Measurements from ENCODE around the gene IPO11.
"Not testable (repeated sequence)": the region's sequence is repeated elsewhere in the genome, so short reads cannot be mapped to it uniquely, and the experiment has no call there.

The IPO11 gene

GRCh38 chr5:62513085-62513484, 100.5 kb downstream of the IPO11 start:
- not testable (repeated sequence) for H3K9me3 ChIP-seq (ENCODE audit: control insufficient read depth, insufficient read depth, low read length); H3K9ac ChIP-seq (ENCODE audit: low read depth, low read length); H3K4me1 ChIP-seq (ENCODE audit: insufficient read depth, low read length); H3K36me3 ChIP-seq (ENCODE audit: insufficient read depth, low read length)

GRCh38 chr5:62514510-62515119, 102.1 kb downstream of the IPO11 start:
- Histone ChIP-seq H3K9me3 (ENCODE audit: control insufficient read depth, insufficient read depth, low read length) (no peaks in the 10 kb centered on the region), H3K36me3 (ENCODE audit: insufficient read depth, low read length) (peaks cover 4% of the 10 kb centered on the region; the same call in 1 of the 2 replicates), H3K9ac (ENCODE audit: low read depth, low read length) (no peak overlapping the region), H3K4me1 (ENCODE audit: insufficient read depth, low read length) (no peaks in the 10 kb centered on the region)

GRCh38 chr5:62520812-62521211, 108.2 kb downstream of the IPO11 start:
- H3K9ac ChIP-seq (ENCODE audit: low read depth, low read length); H3K36me3 ChIP-seq (ENCODE audit: insufficient read depth, low read length); H3K9me3 ChIP-seq (ENCODE audit: control insufficient read depth, insufficient read depth, low read length): not testable (repeated sequence)
- H3K4me1 ChIP-seq (ENCODE audit: insufficient read depth, low read length) = peaks cover 14% of the 10 kb centered on the region

GRCh38 chr5:62521319-62521718, 108.8 kb downstream of the IPO11 start:
- H3K36me3 ChIP-seq (ENCODE audit: insufficient read depth, low read length) = peaks cover 4% of the 10 kb centered on the region; the same call in 1 of the 2 replicates

GRCh38 chr5:62522811-62523210, 110.2 kb downstream of the IPO11 start:
- no peaks in the 10 kb centered on the region for H3K9me3 ChIP-seq (ENCODE audit: control insufficient read depth, insufficient read depth, low read length)
- no peak overlapping the region; the same call in 1 of the 2 replicates for H3K9ac ChIP-seq (ENCODE audit: low read depth, low read length)
- H3K4me1 ChIP-seq (ENCODE audit: insufficient read depth, low read length) = peaks cover 14% of the 10 kb centered on the region

More at GRCh38 chr5:62521319-62521718, 108.8 kb downstream of the IPO11 start:
- H3K9ac ChIP-seq (ENCODE audit: low read depth, low read length) = no peak overlapping the region
- H3K4me1 ChIP-seq (ENCODE audit: insufficient read depth, low read length) = peaks cover 14% of the 10 kb centered on the region
- no peaks in the 10 kb centered on the region for H3K9me3 ChIP-seq (ENCODE audit: control insufficient read depth, insufficient read depth, low read length)

GRCh38 chr5:62533597-62533996, 121.0 kb downstream of the IPO11 start:
- Histone ChIP-seq H3K9me3 (ENCODE audit: control insufficient read depth, insufficient read depth, low read length) (no peaks in the 10 kb centered on the region), H3K4me1 (ENCODE audit: insufficient read depth, low read length) (no peaks in the 10 kb centered on the region), H3K36me3 (ENCODE audit: insufficient read depth, low read length) (no peaks in the 10 kb centered on the region), H3K9ac (ENCODE audit: low read depth, low read length) (no peak overlapping the region)

More at GRCh38 chr5:62522811-62523210, 110.2 kb downstream of the IPO11 start:
- peaks cover 4% of the 10 kb centered on the region; the same call in 1 of the 2 replicates for H3K36me3 ChIP-seq (ENCODE audit: insufficient read depth, low read length)

- H3K9me3 ChIP-seq (ENCODE audit: control insufficient read depth, insufficient read depth, low read length) = no peaks in the 10 kb centered on the region
- H3K36me3 ChIP-seq (ENCODE audit: insufficient read depth, low read length) = no peaks in the 10 kb centered on the region
Observed at GRCh38 chr5:62534461-62535236, 122.1 kb downstream of the IPO11 start.

GRCh38 chr5:62536232-62536631, 123.7 kb downstream of the IPO11 start:
- Histone ChIP-seq H3K9ac (ENCODE audit: low read depth, low read length) (no peak overlapping the region), H3K9me3 (ENCODE audit: control insufficient read depth, insufficient read depth, low read length) (no peaks in the 10 kb centered on the region), H3K36me3 (ENCODE audit: insufficient read depth, low read length) (no peaks in the 10 kb centered on the region), H3K4me1 (ENCODE audit: insufficient read depth, low read length) (no peaks in the 10 kb centered on the region)

More at GRCh38 chr5:62534461-62535236, 122.1 kb downstream of the IPO11 start:
- no peaks in the 10 kb centered on the region for H3K4me1 ChIP-seq (ENCODE audit: insufficient read depth, low read length)
- no peak overlapping the region for H3K9ac ChIP-seq (ENCODE audit: low read depth, low read length)

GRCh38 chr5:62536783-62537182, 124.2 kb downstream of the IPO11 start:
- H3K4me1 ChIP-seq (ENCODE audit: insufficient read depth, low read length) = no peaks in the 10 kb centered on the region
- H3K36me3 ChIP-seq (ENCODE audit: insufficient read depth, low read length) = no peaks in the 10 kb centered on the region
- no peaks in the 10 kb centered on the region for H3K9me3 ChIP-seq (ENCODE audit: control insufficient read depth, insufficient read depth, low read length)
- no peak overlapping the region for H3K9ac ChIP-seq (ENCODE audit: low read depth, low read length)

GRCh38 chr5:62538017-62538942, 125.7 kb downstream of the IPO11 start:
- no peaks in the 10 kb centered on the region for H3K4me1 ChIP-seq (ENCODE audit: insufficient read depth, low read length)
- no peaks in the 10 kb centered on the region for H3K9me3 ChIP-seq (ENCODE audit: control insufficient read depth, insufficient read depth, low read length)
- H3K9ac ChIP-seq (ENCODE audit: low read depth, low read length) = no peak overlapping the region
- no peaks in the 10 kb centered on the region for H3K36me3 ChIP-seq (ENCODE audit: insufficient read depth, low read length)

GRCh38 chr5:62542720-62543119, 130.2 kb downstream of the IPO11 start:
- Histone ChIP-seq H3K9ac (ENCODE audit: low read depth, low read length) (no peak overlapping the region), H3K36me3 (ENCODE audit: insufficient read depth, low read length) (no peaks in the 10 kb centered on the region), H3K4me1 (ENCODE audit: insufficient read depth, low read length) (no peaks in the 10 kb centered on the region), H3K9me3 (ENCODE audit: control insufficient read depth, insufficient read depth, low read length) (no peaks in the 10 kb centered on the region)

GRCh38 chr5:62547945-62548630, 135.5 kb downstream of the IPO11 start:
- H3K9me3 ChIP-seq (ENCODE audit: control insufficient read depth, insufficient read depth, low read length) = no peaks in the 10 kb centered on the region
- H3K9ac ChIP-seq (ENCODE audit: low read depth, low read length) = no peak overlapping the region
- no peaks in the 10 kb centered on the region for H3K36me3 ChIP-seq (ENCODE audit: insufficient read depth, low read length)
- H3K4me1 ChIP-seq (ENCODE audit: insufficient read depth, low read length) = no peaks in the 10 kb centered on the region

- Histone ChIP-seq H3K4me1 (ENCODE audit: insufficient read depth, low read length) (no peaks in the 10 kb centered on the region), H3K9ac (ENCODE audit: low read depth, low read length) (no peak overlapping the region), H3K9me3 (ENCODE audit: control insufficient read depth, insufficient read depth, low read length) (no peaks in the 10 kb centered on the region), H3K36me3 (ENCODE audit: insufficient read depth, low read length) (no peaks in the 10 kb centered on the region)
Observed at GRCh38 chr5:62550103-62550502, 137.5 kb downstream of the IPO11 start.

- Histone ChIP-seq H3K9ac (ENCODE audit: low read depth, low read length) (no peak overlapping the region), H3K9me3 (ENCODE audit: control insufficient read depth, insufficient read depth, low read length) (no peaks in the 10 kb centered on the region), H3K36me3 (ENCODE audit: insufficient read depth, low read length) (no peaks in the 10 kb centered on the region), H3K4me1 (ENCODE audit: insufficient read depth, low read length) (no peaks in the 10 kb centered on the region)
Observed at GRCh38 chr5:62555930-62556329, 143.4 kb downstream of the IPO11 start.
